OCI-LY1 (cell line): ENCODE results near the gene PRKRA.

ENCODE experiments used
- CTCF ChIP-seq: fragments of 200-600 bp; sonication (generic), shearing (Covaris generic); IDR thresholded peaks from 2 replicates; pipeline ENCODE4 v1.5.1; 2017; ENCODE audit warnings: mild to moderate bottlenecking, antibody characterized with exemption, low read length, moderate library complexity, mixed read lengths
- EZH2 ChIP-seq: fragments of 200-600 bp; sonication (generic), shearing (Covaris generic); IDR thresholded peaks from 2 replicates; pipeline ENCODE4 v1.8.0; 2017; ENCODE audit warnings: borderline replicate concordance, mixed run types, mild to moderate bottlenecking, antibody characterized with exemption, low read length, moderate library complexity, mixed read lengths

GRCh38 chr2:178414266-178415247 lies 36.4 kb downstream of the PRKRA start:
- TF ChIP-seq CTCF (peak; percentile 94), EZH2 (no peak)
